HepG2 (cell line): ENCODE results near the gene RPS17.

Experiments used
- HES4 ChIP-seq: sonication (generic); formaldehyde crosslinking; IDR thresholded peaks from 2 replicates; pipeline ENCODE4 v1.9.0; 2021; ENCODE audit warnings: mild to moderate bottlenecking, missing genetic modification reagents, borderline replicate concordance
- MAFK ChIP-seq, 2 experiments: IDR thresholded peaks in 1 of 2; conservative IDR thresholded peaks in 1 of 2; 2 replicates each; pipeline ENCODE4 v1.6.1; 2011; ENCODE audit warnings: improper control_type of control experiment in 2 of 2, low read length in 2 of 2
- TFDP1 ChIP-seq: IDR thresholded peaks from 2 replicates; pipeline ENCODE4 v1.6.1; 2016; ENCODE audit warnings: missing compliant biosample characterization, missing genetic modification reagents, borderline replicate concordance
- ZNF552 ChIP-seq: sonication (generic); formaldehyde crosslinking; IDR thresholded peaks from 2 replicates; pipeline ENCODE4 v1.9.0; 2022; ENCODE audit warnings: missing genetic modification reagents, mild to moderate bottlenecking, borderline replicate concordance

DNA sequence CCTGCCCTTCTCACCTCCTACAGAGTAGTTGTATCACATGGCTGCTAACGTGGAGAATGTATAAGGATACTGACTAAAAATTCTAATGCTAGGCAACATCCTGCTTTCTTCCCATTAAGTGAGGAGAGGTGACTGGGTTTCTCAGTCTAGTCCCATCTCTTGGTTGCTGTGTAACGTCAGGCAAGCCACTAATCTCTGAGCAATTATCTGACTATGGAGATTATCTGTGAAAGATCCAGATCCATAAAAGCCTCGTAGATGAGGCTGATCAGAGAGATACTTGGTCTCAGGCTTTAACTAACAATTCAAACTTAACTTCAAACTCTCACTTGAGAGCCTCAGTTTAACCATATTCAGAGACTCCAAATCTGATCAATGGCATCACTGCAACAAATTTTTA lies 4.7 kb upstream of the RPS17 start:
- TF ChIP-seq ZNF552 (CRISPR knock-in tag) = no peak
- no peak for TF ChIP-seq TFDP1 (CRISPR knock-in tag)
- no peak for TF ChIP-seq MAFK (conservative IDR thresholded peaks at IDR 0.05 in 1 of 2, IDR thresholded peaks at IDR 0.05 in 1 of 2; ENCODE audit: low read length in 2 of 2)
- TF ChIP-seq HES4 (CRISPR knock-in tag) = no peak
